ENCODE measurements around the gene PLPP7.

DNA sequence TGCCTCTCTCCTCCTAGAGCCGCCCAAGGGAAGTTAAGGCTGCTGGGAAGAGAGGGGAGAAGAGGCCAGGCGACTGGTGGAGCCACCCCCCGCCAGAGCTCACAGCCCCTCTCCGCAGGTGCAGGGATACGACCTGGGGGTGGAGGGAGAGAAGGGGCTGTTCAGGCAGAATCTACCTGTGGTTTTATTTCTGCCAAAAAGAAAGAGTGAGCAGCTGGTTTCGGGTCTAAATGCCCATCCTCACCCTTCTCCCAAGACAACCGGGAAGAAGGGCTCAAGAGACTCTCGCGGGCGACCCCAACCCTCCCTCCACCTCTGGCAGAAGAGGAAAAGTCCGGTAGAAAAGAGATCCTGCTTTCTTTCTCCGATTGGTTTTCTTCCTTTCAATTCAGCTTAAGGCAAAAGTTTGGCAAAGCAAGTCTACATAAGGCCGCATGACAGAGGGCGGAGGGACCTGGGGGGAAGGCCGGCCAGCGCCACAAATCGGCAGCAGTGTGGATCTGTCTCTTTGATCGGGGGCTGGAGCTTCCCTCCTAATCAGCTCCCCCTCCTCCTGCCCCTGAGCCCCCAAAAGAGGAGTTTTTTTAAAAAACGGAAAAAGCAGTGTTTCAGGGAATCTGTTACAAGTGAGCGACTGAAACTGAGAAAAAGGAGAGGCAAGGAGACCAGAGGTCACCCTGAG is 29.5 kb upstream of the PLPP7 start:
- TF ChIP-seq, protein P1, sequence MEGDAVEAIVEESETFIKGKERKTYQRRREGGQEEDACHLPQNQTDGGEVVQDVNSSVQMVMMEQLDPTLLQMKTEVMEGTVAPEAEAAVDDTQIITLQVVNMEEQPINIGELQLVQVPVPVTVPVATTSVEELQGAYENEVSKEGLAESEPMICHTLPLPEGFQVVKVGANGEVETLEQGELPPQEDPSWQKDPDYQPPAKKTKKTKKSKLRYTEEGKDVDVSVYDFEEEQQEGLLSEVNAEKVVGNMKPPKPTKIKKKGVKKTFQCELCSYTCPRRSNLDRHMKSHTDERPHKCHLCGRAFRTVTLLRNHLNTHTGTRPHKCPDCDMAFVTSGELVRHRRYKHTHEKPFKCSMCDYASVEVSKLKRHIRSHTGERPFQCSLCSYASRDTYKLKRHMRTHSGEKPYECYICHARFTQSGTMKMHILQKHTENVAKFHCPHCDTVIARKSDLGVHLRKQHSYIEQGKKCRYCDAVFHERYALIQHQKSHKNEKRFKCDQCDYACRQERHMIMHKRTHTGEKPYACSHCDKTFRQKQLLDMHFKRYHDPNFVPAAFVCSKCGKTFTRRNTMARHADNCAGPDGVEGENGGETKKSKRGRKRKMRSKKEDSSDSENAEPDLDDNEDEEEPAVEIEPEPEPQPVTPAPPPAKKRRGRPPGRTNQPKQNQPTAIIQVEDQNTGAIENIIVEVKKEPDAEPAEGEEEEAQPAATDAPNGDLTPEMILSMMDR (optimal IDR thresholded peaks at IDR 0.05 in 1 of 3, IDR thresholded peaks at IDR 0.05 in 1 of 3, conservative IDR thresholded peaks at IDR 0.05 in 1 of 3; ENCODE audit: extremely low read depth in 1 of 3, insufficient read depth in 2 of 3, low read length in 3 of 3), result no peak
- no peak for TF ChIP-seq EZH2 (IDR thresholded peaks at IDR 0.05; ENCODE audit: low read length)

Data from keratinocyte (primary cell).